Keratinocyte (primary cell): ENCODE results near the gene CLTB. TPM values are rescaled to one million over a fixed set of nuclear protein-coding genes. Genes with fewer than 3 reads are reported as not detected.
"Not testable (repeated sequence)": the region's sequence is repeated elsewhere in the genome, so short reads cannot be mapped to it uniquely, and the experiment has no call there.

ENCODE experiments used
- DNase-seq: peaks from one replicate; pipeline ENCODE4 v3.0.0-alpha.2; 2011; ENCODE audit warnings: low read depth, missing footprints, low spot score
- FAIRE-seq: peaks from 2 replicates; lab custom pipeline; 2011; peaks lifted over from hg19 to GRCh38; lab: Jason Lieb, UNC
- H2AFZ ChIP-seq: 2 replicates; pipeline ENCODE4 v1.6.0; 2012; ENCODE audit warnings: low read length, control low read depth, inconsistent platforms; ENCODE audit not compliant: control insufficient read depth
- H3K27ac ChIP-seq: 2 replicates; pipeline ENCODE4 v1.5.1; 2011; ENCODE audit warnings: low read length; ENCODE audit not compliant: control insufficient read depth, insufficient read depth
- H3K27me3 ChIP-seq: 3 replicates; pipeline ENCODE4 v1.6.0; 2011; ENCODE audit warnings: low read length; ENCODE audit not compliant: control insufficient read depth, insufficient read depth; ENCODE audit errors: extremely low read depth
- H3K36me3 ChIP-seq, 2 experiments: 2 replicates in 1 of 2; 3 replicates in 1 of 2; pipeline ENCODE4 v1.5.1; 2011; ENCODE audit warnings: low read length in 2 of 2, mild to moderate bottlenecking in 1 of 2; ENCODE audit not compliant: control insufficient read depth in 2 of 2, insufficient read depth in 2 of 2; ENCODE audit errors: extremely low read depth in 1 of 2
- H3K4me1 ChIP-seq: 3 replicates; pipeline ENCODE4 v1.5.1; 2011; ENCODE audit warnings: low read length; ENCODE audit not compliant: control insufficient read depth, insufficient read depth; ENCODE audit errors: extremely low read depth
- H3K4me2 ChIP-seq: 3 replicates; pipeline ENCODE4 v1.6.0; 2011; ENCODE audit warnings: low read depth, low read length; ENCODE audit not compliant: control insufficient read depth, insufficient read depth; ENCODE audit errors: extremely low read depth
- H3K4me3 ChIP-seq, 3 experiments: fragments of 200-600 bp in 1 of 3; sonication (generic) in 1 of 3; 2 replicates in 2 of 3; 3 replicates in 1 of 3; pipeline ENCODE4 v1.5.1; 2011 to 2016; ENCODE audit warnings: low read length in 3 of 3, mild to moderate bottlenecking in 3 of 3, control low read depth in 2 of 3, inconsistent platforms in 1 of 3, low read depth in 1 of 3, mixed read lengths in 1 of 3, mixed run types in 1 of 3, moderate library complexity in 1 of 3; ENCODE audit not compliant: control insufficient read depth in 2 of 3, insufficient read depth in 2 of 3; ENCODE audit errors: extremely low read depth in 1 of 3
- H3K79me2 ChIP-seq: 2 replicates; pipeline ENCODE4 v1.6.0; 2012; ENCODE audit warnings: low read length; ENCODE audit not compliant: control insufficient read depth, insufficient read depth
- H3K9ac ChIP-seq: 3 replicates; pipeline ENCODE4 v1.6.0; 2011; ENCODE audit warnings: low read length; ENCODE audit not compliant: control insufficient read depth, insufficient read depth; ENCODE audit errors: extremely low read depth
- H3K9me1 ChIP-seq: 3 replicates; pipeline ENCODE4 v1.6.0; 2011; ENCODE audit warnings: low read length; ENCODE audit not compliant: control insufficient read depth, insufficient read depth; ENCODE audit errors: extremely low read depth
- H3K9me3 ChIP-seq: 2 replicates; pipeline ENCODE4 v1.5.1; 2012; ENCODE audit warnings: low read depth, low read length; ENCODE audit not compliant: control insufficient read depth
- H4K20me1 ChIP-seq: 3 replicates; pipeline ENCODE4 v1.6.0; 2011; ENCODE audit warnings: low read length; ENCODE audit not compliant: control insufficient read depth, insufficient read depth; ENCODE audit errors: extremely low read depth
- EZH2 ChIP-seq: IDR thresholded peaks from one replicate; pipeline ENCODE4 v1.6.1; 2012; ENCODE audit warnings: inconsistent platforms, mild to moderate bottlenecking, low read length, moderate library complexity
- dilution Hi-C: fragments of 300-500 bp; cut with MboI; formaldehyde crosslinking; loops from one replicate; pipeline ENCODE4 v1.7.0; 2020; ENCODE audit warnings: low sequenced_read_pairs; ENCODE audit not compliant: extremely low pct_ligation_motif_present
- polyA plus RNA-seq, 5 experiments: library from polyadenylated mRNA; depleted of rRNA in 3 of 5; stranded (reverse) in 3 of 5; stranded (forward) in 1 of 5; unstranded in 1 of 5; fragments of >200 nt; gene quantifications; 1 replicate in 1 of 5; 2 replicates in 3 of 5; 3 replicates in 1 of 5; pipeline versions ENCODE4 v1.2.1 to v1.2.3, GENCODE V29; 2011 to 2012; ENCODE audit warnings: missing spikeins in 2 of 5, low read depth in 1 of 5, low replicate concordance in 1 of 5
- TF ChIP-seq, protein P1 (sequence below), 3 experiments: IDR thresholded peaks in 1 of 3; conservative IDR thresholded peaks in 1 of 3; optimal IDR thresholded peaks in 1 of 3; 2 replicates in 2 of 3; 3 replicates in 1 of 3; pipeline versions ENCODE3 to v1.5.1; 2011; ENCODE audit warnings: low read length in 3 of 3, mild to moderate bottlenecking in 3 of 3, moderate library complexity in 2 of 3, control low read depth in 1 of 3, inconsistent platforms in 1 of 3; ENCODE audit not compliant: insufficient read depth in 2 of 3; ENCODE audit errors: extremely low read depth in 1 of 3

CLTB gene
- polyA plus RNA-seq, 1 donor (not counting 4 experiments of a cell fraction or from before 2014, with no cell fraction given) = 326 TPM

DNA sequence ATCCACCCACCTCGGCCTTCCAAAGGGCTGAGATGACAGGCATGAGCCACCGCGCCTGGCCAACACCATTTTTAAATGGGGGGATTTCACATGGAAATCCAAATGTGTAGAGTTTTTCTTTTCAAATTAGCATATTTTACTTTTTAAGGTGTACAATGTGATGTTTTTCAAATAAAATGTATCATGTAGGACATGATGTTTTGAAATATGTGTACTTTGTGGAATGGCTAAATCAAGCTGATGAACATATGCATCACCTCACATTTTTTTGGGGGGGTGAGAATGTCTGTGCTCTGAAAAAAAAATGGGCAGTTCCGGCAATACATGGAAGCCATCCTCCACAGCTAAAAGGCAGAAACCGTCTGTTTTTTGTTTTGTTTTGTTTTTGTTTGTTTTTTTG, 28.4 kb upstream of the CLTB start:
- H3K4me3 ChIP-seq = no peak overlapping the region
- no peak for DNase-seq
- H2AFZ ChIP-seq = no peak overlapping the region
- no peak overlapping the region for H3K4me2 ChIP-seq
- H3K79me2 ChIP-seq = peaks cover 18% of the 10 kb centered on the region
- no peak overlapping the region for H3K27ac ChIP-seq
- H3K9me3 ChIP-seq = no peaks in the 10 kb centered on the region
- FAIRE-seq = no peak
- no peaks in the 10 kb centered on the region for H3K27me3 ChIP-seq
- H3K36me3 ChIP-seq = no peaks in the 10 kb centered on the region
- no peaks in the 10 kb centered on the region for H4K20me1 ChIP-seq
- no peak for TF ChIP-seq EZH2
- TF ChIP-seq, protein P1, sequence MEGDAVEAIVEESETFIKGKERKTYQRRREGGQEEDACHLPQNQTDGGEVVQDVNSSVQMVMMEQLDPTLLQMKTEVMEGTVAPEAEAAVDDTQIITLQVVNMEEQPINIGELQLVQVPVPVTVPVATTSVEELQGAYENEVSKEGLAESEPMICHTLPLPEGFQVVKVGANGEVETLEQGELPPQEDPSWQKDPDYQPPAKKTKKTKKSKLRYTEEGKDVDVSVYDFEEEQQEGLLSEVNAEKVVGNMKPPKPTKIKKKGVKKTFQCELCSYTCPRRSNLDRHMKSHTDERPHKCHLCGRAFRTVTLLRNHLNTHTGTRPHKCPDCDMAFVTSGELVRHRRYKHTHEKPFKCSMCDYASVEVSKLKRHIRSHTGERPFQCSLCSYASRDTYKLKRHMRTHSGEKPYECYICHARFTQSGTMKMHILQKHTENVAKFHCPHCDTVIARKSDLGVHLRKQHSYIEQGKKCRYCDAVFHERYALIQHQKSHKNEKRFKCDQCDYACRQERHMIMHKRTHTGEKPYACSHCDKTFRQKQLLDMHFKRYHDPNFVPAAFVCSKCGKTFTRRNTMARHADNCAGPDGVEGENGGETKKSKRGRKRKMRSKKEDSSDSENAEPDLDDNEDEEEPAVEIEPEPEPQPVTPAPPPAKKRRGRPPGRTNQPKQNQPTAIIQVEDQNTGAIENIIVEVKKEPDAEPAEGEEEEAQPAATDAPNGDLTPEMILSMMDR (optimal IDR thresholded peaks at IDR 0.05 in 1 of 3, IDR thresholded peaks at IDR 0.05 in 1 of 3, conservative IDR thresholded peaks at IDR 0.05 in 1 of 3; ENCODE audit: extremely low read depth in 1 of 3, insufficient read depth in 2 of 3, low read length in 3 of 3) = no peak
- no peaks in the 10 kb centered on the region for H3K9me1 ChIP-seq
- H3K4me1 ChIP-seq = peaks cover 22% of the 10 kb centered on the region
- H3K9ac ChIP-seq = no peak overlapping the region
- dilution Hi-C loops = no loop called here

DNA sequence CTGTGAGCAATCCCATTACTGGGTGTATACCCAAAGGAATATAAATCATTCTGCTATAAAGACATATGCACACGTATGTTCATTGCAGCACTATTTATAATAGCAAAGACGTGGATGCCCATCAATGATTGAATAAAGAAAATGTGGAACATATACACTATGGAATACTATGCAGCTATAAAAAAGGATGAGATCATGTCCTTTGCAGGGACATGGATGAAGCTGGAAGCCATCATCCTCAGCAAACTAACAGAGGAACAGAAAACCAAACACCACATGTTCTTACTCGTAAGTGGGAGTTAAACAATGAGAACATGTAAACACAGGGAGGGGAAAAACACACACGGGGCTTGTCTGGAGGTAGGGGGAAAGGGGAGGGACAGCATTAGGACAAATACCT, 26.6 kb upstream of the CLTB start:
- H4K20me1 ChIP-seq, H3K4me2 ChIP-seq, dilution Hi-C loops, H3K9me3 ChIP-seq, H2AFZ ChIP-seq, H3K9ac ChIP-seq, H3K36me3 ChIP-seq, H3K9me1 ChIP-seq, H3K79me2 ChIP-seq, H3K4me3 ChIP-seq, H3K27ac ChIP-seq, DNase-seq, FAIRE-seq, H3K27me3 ChIP-seq: not testable (repeated sequence)
- peaks cover 13% of the 10 kb centered on the region for H3K4me1 ChIP-seq

DNA sequence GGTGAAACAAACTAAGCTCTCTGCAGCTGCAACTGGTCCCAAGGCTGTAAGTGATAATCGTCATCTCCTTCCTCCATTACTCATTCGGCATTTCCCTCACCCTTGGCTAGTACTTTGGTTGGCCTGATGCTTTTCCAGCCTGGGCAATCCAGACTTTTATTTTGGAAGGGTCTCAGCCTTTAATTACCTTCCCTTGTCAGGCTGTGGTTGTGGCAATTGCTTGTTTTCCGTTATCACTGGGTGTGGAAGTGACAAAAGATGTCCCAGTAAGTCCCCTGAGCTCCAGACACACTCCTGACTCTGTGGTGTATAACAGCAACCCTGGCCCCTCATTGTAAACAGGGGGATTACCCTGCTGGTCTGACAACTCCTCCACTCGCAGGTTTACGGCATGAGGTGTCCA, 25.6 kb upstream of the CLTB start:
- dilution Hi-C loops = no loop called here
- no peaks in the 10 kb centered on the region for H3K79me2 ChIP-seq
- TF ChIP-seq, protein P1 (optimal IDR thresholded peaks at IDR 0.05 in 1 of 3, IDR thresholded peaks at IDR 0.05 in 1 of 3, conservative IDR thresholded peaks at IDR 0.05 in 1 of 3; ENCODE audit: extremely low read depth in 1 of 3, insufficient read depth in 2 of 3, low read length in 3 of 3) = no peak
- TF ChIP-seq EZH2 = no peak
- no peak for DNase-seq
- peaks cover 14% of the 10 kb centered on the region for H3K4me1 ChIP-seq
- H3K4me3 ChIP-seq = no peak overlapping the region
- no peaks in the 10 kb centered on the region for H3K9me1 ChIP-seq
- no peaks in the 10 kb centered on the region for H3K9me3 ChIP-seq
- H3K27me3 ChIP-seq = no peaks in the 10 kb centered on the region
- FAIRE-seq = no peak
- H4K20me1 ChIP-seq = no peaks in the 10 kb centered on the region
- no peak overlapping the region for H3K9ac ChIP-seq
- no peak overlapping the region for H2AFZ ChIP-seq
- no peak overlapping the region for H3K27ac ChIP-seq
- H3K4me2 ChIP-seq = no peak overlapping the region
- H3K36me3 ChIP-seq = no peaks in the 10 kb centered on the region
